Adrenal gland (tissue), 5 donors: Measurements from ENCODE around the gene PRM1.

Experiments used
- POLR2A ChIP-seq, 2 donors: fragments of 450-650 bp; IDR thresholded peaks; one replicate each; pipeline ENCODE4 v1.6.1; 2017; ENCODE audit warnings: antibody characterized with exemption in 2 of 2, mild to moderate bottlenecking in 2 of 2, moderate library complexity in 1 of 2
- TF ChIP-seq, protein P1 (sequence below), 6 experiments: fragments of 450-650 bp in 4 of 6; fragments of 200-600 bp in 2 of 6; sonication (generic) in 1 of 6; IDR thresholded peaks; 1 replicate in 5 of 6; 2 replicates in 1 of 6; pipeline versions ENCODE4 v1.5.1 to v1.8.0; 2016 to 2021; ENCODE audit warnings: antibody characterized with exemption in 6 of 6, mild to moderate bottlenecking in 2 of 6, moderate library complexity in 1 of 6
- donor health status: DM: no; HTN: no; CAD: no.

DNA sequence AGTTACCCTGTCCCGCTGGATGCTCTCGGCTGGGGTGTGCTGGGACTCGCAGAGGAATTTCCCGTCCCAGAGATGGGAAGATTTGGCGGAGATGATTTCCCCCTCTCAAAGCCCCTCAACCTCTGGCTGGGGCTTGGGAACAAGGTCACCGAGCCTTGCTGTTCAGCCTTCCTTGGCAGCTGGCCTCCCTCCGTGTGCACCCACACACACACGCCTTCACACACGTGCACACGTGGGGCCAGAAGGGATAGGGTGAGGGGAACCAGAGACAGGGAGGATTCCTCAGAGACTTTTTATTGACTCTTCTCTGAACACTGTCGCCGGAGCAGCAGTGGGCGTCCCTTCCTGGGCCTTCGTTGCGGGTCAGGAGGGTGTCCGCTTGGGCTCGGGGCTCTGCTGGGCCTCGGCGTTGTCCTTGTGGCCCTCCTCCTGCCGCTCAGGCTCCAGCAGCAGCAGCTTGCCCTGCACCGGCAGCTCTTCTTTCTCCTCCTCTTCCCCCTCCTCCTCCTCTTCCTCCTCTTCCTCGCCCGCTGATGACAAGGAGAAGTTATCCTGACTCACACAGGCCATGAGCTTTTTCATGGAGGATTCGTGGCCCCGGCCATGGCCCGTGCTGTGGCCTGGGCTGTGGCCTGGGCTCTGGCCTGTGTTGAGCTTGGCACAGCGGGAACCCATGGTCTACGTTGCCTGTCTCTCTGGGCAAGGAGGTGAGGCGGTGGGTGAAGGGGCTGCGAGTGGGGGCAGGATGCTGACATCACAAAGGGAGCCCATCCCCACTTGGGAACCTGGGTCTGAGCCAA is 8.0 kb downstream of the PRM1 start, which contains the start of gene PRM3:
- TF ChIP-seq, protein P1, sequence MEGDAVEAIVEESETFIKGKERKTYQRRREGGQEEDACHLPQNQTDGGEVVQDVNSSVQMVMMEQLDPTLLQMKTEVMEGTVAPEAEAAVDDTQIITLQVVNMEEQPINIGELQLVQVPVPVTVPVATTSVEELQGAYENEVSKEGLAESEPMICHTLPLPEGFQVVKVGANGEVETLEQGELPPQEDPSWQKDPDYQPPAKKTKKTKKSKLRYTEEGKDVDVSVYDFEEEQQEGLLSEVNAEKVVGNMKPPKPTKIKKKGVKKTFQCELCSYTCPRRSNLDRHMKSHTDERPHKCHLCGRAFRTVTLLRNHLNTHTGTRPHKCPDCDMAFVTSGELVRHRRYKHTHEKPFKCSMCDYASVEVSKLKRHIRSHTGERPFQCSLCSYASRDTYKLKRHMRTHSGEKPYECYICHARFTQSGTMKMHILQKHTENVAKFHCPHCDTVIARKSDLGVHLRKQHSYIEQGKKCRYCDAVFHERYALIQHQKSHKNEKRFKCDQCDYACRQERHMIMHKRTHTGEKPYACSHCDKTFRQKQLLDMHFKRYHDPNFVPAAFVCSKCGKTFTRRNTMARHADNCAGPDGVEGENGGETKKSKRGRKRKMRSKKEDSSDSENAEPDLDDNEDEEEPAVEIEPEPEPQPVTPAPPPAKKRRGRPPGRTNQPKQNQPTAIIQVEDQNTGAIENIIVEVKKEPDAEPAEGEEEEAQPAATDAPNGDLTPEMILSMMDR (IDR thresholded peaks at IDR 0.05) = no peak
- no peak for TF ChIP-seq POLR2A (IDR thresholded peaks at IDR 0.05)
